K562 (cell line): Measurements from ENCODE around the gene ADGRB2. TPM values are rescaled to one million over a fixed set of nuclear protein-coding genes. Genes with fewer than 3 reads are reported as not detected.

Experiments
- BDP1 ChIP-seq: IDR thresholded peaks from 3 replicates; pipeline ENCODE4 v1.6.1; 2011; ENCODE audit not compliant: insufficient read length, insufficient read depth
- ERF ChIP-seq: fragments of 450-650 bp; formaldehyde crosslinking; IDR thresholded peaks from 2 replicates; pipeline ENCODE4 v1.4.0; 2020; ENCODE audit warnings: mild to moderate bottlenecking, mixed read lengths
- JUND ChIP-seq, 2 experiments: IDR thresholded peaks; 2 replicates in 1 of 2; 3 replicates in 1 of 2; pipeline ENCODE4 v1.6.1; 2011; ENCODE audit warnings: borderline replicate concordance in 2 of 2, low read depth in 2 of 2, low read length in 2 of 2, improper control_type of control experiment in 1 of 2, missing biosample characterization in 1 of 2, missing genetic modification characterization in 1 of 2, missing genetic modification reagents in 1 of 2
- NEUROD1 ChIP-seq: fragments of 150-350 bp; IDR thresholded peaks from 2 replicates; pipeline ENCODE4 v1.6.1; 2014; ENCODE audit warnings: borderline replicate concordance, low read length, low read depth; ENCODE audit not compliant: partially characterized antibody
- SMAD1 ChIP-seq: fragments of 150-350 bp; IDR thresholded peaks from 2 replicates; pipeline ENCODE4 v1.6.1; 2014; ENCODE audit warnings: low read length, low read depth; ENCODE audit not compliant: partially characterized antibody
- ZNF224 ChIP-seq: sonication (generic); formaldehyde crosslinking; IDR thresholded peaks from 2 replicates; pipeline ENCODE4 v1.8.0; 2022; ENCODE audit warnings: mild to moderate bottlenecking, missing genetic modification reagents
- ZNF583 ChIP-seq: fragments of 250-450 bp; sonication (Bioruptor Pico); IDR thresholded peaks from 2 replicates; pipeline ENCODE4 v1.4.0; 2020
- ZNF75A ChIP-seq: fragments of 450-650 bp; formaldehyde crosslinking; IDR thresholded peaks from 2 replicates; pipeline ENCODE4 v1.4.0; 2020; ENCODE audit warnings: mild to moderate bottlenecking
- ZNF76 ChIP-seq: fragments of 250-450 bp; sonication (Bioruptor Pico); IDR thresholded peaks from 2 replicates; pipeline ENCODE4 v1.4.0; 2020; ENCODE audit warnings: mild to moderate bottlenecking, moderate library complexity, borderline replicate concordance
- ZSCAN32 ChIP-seq: fragments of 450-650 bp; formaldehyde crosslinking; IDR thresholded peaks from 2 replicates; pipeline ENCODE4 v1.4.0; 2020; ENCODE audit warnings: mild to moderate bottlenecking, moderate library complexity
- polyA plus RNA-seq, 8 experiments: library from polyadenylated mRNA; depleted of rRNA in 4 of 8; stranded (reverse) in 5 of 8; unstranded in 3 of 8; fragments of >200 nt; fragmentation: Nextera tagmentation in 2 of 8; fragmentation: Illumina TruSeq in 1 of 8; extraction: Ambion mirVana in 2 of 8; extraction: Trizol in 1 of 8; gene quantifications; 2 replicates each; pipeline versions ENCODE4 v1.2.1 to v1.2.3, GENCODE V29; 2011 to 2014; ENCODE audit warnings: inconsistent platforms in 1 of 8, missing spikeins in 1 of 8
- total RNA-seq, 7 experiments: library from RNA; depleted of rRNA in 6 of 7; stranded (reverse); fragments of >200 nt in 6 of 7; fragmentation: Illumina TruSeq in 2 of 7; extraction: Trizol in 2 of 7; gene quantifications; 2 replicates each; pipeline versions ENCODE4 v1.2.1 to v1.2.3, GENCODE V29; 2011 to 2021; ENCODE audit warnings: low replicate concordance in 1 of 7
- TF ChIP-seq, protein P1 (sequence below), 2 experiments: fragments of 450-650 bp; formaldehyde crosslinking in 1 of 2; IDR thresholded peaks; 2 replicates each; pipeline versions ENCODE4 v1.4.0 to v1.6.1; 2014 to 2020; ENCODE audit warnings: mild to moderate bottlenecking in 2 of 2, borderline replicate concordance in 1 of 2, low read depth in 1 of 2
- TF ChIP-seq, protein P2 (sequence below), 2 experiments: IDR thresholded peaks; 2 replicates each; pipeline ENCODE4 v1.6.1; 2012; ENCODE audit warnings: improper control_type of control experiment in 2 of 2, low read depth in 2 of 2, low read length in 2 of 2, borderline replicate concordance in 1 of 2

ADGRB2 gene
- total and polyA plus RNA-seq, 9 of the 15 experiments (the other 6 are each of a cell fraction or from before 2014, with no cell fraction given): 0.04 to 0.23 (median 0.20) TPM; not detected in 2

DNA sequence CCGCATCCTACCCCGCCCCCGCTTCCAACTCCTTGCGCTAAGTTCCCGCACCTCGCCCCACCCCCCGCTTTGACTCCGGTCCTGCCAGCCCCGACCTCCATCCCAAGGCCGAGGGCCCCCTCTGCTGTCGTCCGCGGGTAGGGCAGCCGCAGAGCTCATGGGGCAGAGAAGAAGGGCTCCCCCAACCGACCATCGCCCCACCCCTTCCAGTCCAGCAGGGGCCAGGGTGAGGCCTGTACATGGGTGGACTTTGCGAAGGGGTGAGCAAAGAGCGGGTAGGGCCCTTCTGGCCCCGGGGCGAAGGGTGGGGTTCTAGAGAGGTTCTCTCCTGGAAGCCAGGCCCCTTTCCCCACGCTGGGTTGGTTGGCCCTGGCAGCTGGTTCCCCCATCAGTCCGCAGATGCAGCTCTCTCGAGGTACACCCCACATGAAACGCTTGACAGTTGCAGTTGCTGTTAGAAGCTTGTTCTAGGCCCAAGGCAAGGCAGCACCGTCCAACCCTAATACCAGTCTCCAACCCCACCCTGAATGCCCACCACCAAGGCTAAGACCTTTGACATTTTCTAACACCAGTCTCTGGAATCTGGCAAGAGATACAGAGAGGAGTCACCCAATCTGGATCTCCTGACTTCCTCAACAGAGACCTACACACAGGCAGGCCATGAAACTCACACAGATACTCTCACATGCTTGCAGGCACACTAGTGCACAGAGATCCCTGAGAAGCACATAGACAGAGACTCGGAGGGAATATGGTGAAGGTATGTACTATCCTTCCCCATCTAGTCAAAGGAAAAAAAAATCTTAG lies 25.3 kb upstream of the ADGRB2 start (continued):
- TF ChIP-seq, protein P1, sequence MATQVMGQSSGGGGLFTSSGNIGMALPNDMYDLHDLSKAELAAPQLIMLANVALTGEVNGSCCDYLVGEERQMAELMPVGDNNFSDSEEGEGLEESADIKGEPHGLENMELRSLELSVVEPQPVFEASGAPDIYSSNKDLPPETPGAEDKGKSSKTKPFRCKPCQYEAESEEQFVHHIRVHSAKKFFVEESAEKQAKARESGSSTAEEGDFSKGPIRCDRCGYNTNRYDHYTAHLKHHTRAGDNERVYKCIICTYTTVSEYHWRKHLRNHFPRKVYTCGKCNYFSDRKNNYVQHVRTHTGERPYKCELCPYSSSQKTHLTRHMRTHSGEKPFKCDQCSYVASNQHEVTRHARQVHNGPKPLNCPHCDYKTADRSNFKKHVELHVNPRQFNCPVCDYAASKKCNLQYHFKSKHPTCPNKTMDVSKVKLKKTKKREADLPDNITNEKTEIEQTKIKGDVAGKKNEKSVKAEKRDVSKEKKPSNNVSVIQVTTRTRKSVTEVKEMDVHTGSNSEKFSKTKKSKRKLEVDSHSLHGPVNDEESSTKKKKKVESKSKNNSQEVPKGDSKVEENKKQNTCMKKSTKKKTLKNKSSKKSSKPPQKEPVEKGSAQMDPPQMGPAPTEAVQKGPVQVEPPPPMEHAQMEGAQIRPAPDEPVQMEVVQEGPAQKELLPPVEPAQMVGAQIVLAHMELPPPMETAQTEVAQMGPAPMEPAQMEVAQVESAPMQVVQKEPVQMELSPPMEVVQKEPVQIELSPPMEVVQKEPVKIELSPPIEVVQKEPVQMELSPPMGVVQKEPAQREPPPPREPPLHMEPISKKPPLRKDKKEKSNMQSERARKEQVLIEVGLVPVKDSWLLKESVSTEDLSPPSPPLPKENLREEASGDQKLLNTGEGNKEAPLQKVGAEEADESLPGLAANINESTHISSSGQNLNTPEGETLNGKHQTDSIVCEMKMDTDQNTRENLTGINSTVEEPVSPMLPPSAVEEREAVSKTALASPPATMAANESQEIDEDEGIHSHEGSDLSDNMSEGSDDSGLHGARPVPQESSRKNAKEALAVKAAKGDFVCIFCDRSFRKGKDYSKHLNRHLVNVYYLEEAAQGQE (IDR thresholded peaks at IDR 0.05; ENCODE audit: borderline replicate concordance): peak; percentile 92
- TF ChIP-seq, protein P1 (CRISPR knock-in tag; IDR thresholded peaks at IDR 0.05; ENCODE audit: low read depth): no peak
- TF ChIP-seq SMAD1 (no peak), ZNF76 (CRISPR knock-in tag) (no peak), ZSCAN32 (no peak), BDP1 (no peak), NEUROD1 (peak; percentile 59), ZNF583 (CRISPR knock-in tag) (no peak), ZNF224 (CRISPR knock-in tag) (no peak), JUND (IDR thresholded peaks at IDR 0.05; ENCODE audit: borderline replicate concordance, low read depth, low read length) (peak; percentile 60; the same call in 1 of the 2 replicates), JUND (tag; IDR thresholded peaks at IDR 0.05; ENCODE audit: borderline replicate concordance, low read depth, low read length) (no peak; the same call in 2 of the 3 replicates), ERF (CRISPR knock-in tag) (0 out of 2 replicates have a peak, but pooled peaks have one; percentile 52), ZNF75A (no peak)
- TF ChIP-seq, protein P2, sequence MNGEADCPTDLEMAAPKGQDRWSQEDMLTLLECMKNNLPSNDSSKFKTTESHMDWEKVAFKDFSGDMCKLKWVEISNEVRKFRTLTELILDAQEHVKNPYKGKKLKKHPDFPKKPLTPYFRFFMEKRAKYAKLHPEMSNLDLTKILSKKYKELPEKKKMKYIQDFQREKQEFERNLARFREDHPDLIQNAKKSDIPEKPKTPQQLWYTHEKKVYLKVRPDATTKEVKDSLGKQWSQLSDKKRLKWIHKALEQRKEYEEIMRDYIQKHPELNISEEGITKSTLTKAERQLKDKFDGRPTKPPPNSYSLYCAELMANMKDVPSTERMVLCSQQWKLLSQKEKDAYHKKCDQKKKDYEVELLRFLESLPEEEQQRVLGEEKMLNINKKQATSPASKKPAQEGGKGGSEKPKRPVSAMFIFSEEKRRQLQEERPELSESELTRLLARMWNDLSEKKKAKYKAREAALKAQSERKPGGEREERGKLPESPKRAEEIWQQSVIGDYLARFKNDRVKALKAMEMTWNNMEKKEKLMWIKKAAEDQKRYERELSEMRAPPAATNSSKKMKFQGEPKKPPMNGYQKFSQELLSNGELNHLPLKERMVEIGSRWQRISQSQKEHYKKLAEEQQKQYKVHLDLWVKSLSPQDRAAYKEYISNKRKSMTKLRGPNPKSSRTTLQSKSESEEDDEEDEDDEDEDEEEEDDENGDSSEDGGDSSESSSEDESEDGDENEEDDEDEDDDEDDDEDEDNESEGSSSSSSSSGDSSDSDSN (IDR thresholded peaks at IDR 0.05; ENCODE audit: borderline replicate concordance in 1 of 2, low read depth in 2 of 2, low read length in 2 of 2): 0 out of 4 replicates have a peak, but pooled peaks of 1 of the 2 experiments have one; percentile 38
